Measurements from ENCODE around the gene SCLY. TPM values are rescaled to one million over a fixed set of nuclear protein-coding genes. Genes with fewer than 3 reads are reported as not detected.

Gene SCLY
- total RNA-seq, 3 donors from 2014 or later = 11.2 to 19.8 (median 19.5) TPM

DNA sequence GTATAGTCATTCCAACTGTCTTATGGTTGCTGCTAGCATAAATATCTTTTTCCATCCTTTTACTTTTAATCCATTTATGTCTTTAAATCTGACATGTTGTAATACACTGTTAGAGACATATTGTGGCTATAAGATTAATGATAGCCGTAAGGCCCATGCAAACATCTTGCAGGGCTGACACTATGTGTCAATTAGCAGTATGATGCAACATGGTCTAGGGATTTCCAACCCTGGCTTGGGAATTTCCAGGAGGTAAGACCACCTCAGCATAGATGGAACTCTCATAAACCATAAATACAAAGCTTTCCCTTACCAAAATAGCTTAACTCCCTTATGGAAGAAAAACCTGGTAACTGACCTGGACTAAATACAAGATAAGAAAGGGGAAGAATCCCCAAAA, 16.5 kb downstream of the SCLY start:
- Histone ChIP-seq H3K36me3 (ENCODE audit: low read depth) (no peaks in the 10 kb centered on the region), H3K4me1 (ENCODE audit: low read depth) (no peaks in the 10 kb centered on the region), H3K9me3 (no peaks in the 10 kb centered on the region), H3K4me3 (no peak overlapping the region)
- DNase-seq (no peak), ATAC-seq (no peak)
- intact Hi-C loops (cut with DNase I, micrococcal nuclease) = no loop called here
- TF ChIP-seq, protein P1, sequence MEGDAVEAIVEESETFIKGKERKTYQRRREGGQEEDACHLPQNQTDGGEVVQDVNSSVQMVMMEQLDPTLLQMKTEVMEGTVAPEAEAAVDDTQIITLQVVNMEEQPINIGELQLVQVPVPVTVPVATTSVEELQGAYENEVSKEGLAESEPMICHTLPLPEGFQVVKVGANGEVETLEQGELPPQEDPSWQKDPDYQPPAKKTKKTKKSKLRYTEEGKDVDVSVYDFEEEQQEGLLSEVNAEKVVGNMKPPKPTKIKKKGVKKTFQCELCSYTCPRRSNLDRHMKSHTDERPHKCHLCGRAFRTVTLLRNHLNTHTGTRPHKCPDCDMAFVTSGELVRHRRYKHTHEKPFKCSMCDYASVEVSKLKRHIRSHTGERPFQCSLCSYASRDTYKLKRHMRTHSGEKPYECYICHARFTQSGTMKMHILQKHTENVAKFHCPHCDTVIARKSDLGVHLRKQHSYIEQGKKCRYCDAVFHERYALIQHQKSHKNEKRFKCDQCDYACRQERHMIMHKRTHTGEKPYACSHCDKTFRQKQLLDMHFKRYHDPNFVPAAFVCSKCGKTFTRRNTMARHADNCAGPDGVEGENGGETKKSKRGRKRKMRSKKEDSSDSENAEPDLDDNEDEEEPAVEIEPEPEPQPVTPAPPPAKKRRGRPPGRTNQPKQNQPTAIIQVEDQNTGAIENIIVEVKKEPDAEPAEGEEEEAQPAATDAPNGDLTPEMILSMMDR (IDR thresholded peaks at IDR 0.05) = no peak

DNA sequence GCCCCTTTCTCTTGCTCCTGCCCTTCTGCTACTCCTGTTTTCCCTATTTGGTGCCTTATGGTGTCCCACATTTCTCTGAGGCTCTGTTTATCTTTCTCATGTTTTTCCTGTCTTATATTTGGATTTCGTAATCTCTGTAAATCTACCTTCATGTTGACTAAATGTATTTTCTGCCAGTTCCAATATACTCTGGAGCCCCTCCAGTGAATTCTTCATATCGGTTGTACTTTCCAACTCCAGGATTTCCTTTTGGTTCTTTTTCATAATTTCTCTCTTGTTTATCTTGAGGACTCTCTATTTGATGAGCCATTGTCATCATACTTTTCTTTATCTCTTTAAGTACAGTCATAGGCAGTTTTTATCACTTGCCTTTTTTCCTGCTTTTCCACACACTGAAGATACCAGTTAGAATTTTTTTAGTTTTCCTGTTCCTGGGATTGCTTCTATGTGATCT, 19.1 kb downstream of the SCLY start:
- intact Hi-C loops (cut with DNase I, micrococcal nuclease) = no loop called here
- TF ChIP-seq, protein P1 (IDR thresholded peaks at IDR 0.05) = no peak
- Histone ChIP-seq H3K9me3 (no peaks in the 10 kb centered on the region), H3K36me3 (ENCODE audit: low read depth) (no peaks in the 10 kb centered on the region), H3K4me1 (ENCODE audit: low read depth) (no peaks in the 10 kb centered on the region), H3K4me3 (no peak overlapping the region)
- DNase-seq (no peak), ATAC-seq (no peak)

DNA sequence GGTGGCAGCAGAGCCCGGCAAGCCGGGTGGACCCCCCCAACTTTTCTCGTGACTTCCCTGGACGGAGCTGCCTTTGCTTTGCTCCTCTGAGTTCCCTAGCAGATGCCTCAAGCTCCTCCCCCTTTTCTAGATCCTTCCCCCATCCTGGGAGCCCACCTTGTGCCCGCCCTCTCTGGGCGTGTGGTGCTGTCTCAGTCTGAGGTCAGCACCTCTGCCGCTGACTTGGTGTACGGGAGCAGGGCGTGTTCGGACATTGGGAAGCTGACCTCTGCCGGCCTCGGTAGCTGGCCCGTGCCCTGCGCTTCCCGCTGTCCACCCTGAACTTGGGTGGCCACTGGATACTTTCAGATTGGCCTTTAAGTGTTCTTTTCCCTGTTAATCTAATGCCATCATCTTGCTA, 19.7 kb downstream of the SCLY start:
- H3K36me3 ChIP-seq (ENCODE audit: low read depth) = no peaks in the 10 kb centered on the region
- TF ChIP-seq, protein P1 (IDR thresholded peaks at IDR 0.05) = no peak
- H3K4me3 ChIP-seq = no peak overlapping the region
- no peaks in the 10 kb centered on the region for H3K4me1 ChIP-seq (ENCODE audit: low read depth)
- intact Hi-C loops (cut with DNase I, micrococcal nuclease) = no loop called here
- ATAC-seq (no peak), DNase-seq (no peak)
- H3K9me3 ChIP-seq = no peaks in the 10 kb centered on the region

DNA sequence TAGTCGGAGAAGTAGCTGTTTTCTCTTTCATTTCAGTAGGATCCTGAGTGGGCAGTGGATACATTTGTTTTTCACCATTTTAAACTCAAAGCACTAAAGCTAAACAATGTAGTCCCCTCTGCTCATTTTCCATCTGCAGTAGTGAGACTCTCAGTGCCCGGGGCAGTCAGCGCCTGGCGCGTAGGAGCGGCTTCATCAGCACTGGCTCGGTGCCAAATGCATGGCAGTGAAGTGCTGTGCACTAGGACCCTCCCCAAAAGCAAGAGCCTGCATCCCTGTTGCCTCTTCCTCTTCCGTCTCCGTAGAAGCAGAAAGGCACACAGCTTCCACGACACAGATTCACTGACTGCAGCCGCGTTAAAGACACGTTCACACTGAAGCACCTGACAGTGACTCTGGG, 20.3 kb downstream of the SCLY start:
- TF ChIP-seq, protein P1 (IDR thresholded peaks at IDR 0.05) = no peak
- Histone ChIP-seq H3K4me3 (no peak overlapping the region), H3K36me3 (ENCODE audit: low read depth) (no peaks in the 10 kb centered on the region), H3K4me1 (ENCODE audit: low read depth) (no peaks in the 10 kb centered on the region), H3K9me3 (no peaks in the 10 kb centered on the region)
- intact Hi-C loops (cut with DNase I, micrococcal nuclease) = no loop called here
- no peak for DNase-seq
- ATAC-seq = no peak

DNA sequence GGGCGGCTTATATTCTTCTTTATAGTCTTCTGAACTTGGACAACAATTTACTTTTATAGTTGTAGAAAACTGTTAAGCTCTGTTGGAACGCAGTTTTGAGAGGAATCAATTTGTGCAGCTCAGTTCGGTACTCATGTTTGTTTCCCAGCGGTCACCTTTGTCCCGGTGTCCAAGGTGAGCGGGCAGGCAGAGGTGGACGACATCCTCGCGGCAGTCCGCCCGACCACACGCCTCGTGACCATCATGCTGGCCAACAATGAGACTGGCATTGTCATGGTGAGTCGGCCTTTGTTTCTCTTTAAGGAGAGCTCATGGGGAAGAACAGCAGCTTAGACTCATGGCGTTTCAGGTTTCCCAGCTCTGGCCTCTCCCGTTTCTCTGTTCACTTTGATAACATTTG, 20.8 kb downstream of the SCLY start:
- no peak for DNase-seq
- TF ChIP-seq, protein P1 (IDR thresholded peaks at IDR 0.05) = no peak

DNA sequence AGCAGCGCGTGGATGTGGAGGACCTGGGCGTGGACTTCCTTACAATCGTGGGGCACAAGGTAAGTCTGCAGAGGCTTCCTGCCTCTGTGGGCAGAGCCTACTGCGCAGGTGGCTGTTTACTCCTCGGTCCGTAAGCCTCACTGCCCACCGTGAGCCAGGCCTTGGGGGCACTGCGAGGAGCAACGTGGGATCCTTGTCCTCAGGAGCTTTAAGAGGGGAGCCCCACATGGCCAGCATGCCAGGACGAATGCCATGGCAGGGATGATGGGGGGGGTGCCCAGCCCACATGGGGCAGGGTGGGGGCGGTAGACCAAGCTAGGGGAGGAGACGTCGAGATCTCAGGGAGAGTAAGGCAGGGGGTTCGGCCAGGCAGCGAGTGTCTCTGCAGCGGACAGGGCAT, 21.4 kb downstream of the SCLY start:
- intact Hi-C loops (cut with DNase I, micrococcal nuclease) = no loop called here
- TF ChIP-seq, protein P1 (IDR thresholded peaks at IDR 0.05) = no peak
- no peak for ATAC-seq
- no peaks in the 10 kb centered on the region for H3K36me3 ChIP-seq (ENCODE audit: low read depth)
- no peaks in the 10 kb centered on the region for H3K9me3 ChIP-seq
- no peak for DNase-seq
- H3K4me3 ChIP-seq = no peak overlapping the region
- H3K4me1 ChIP-seq (ENCODE audit: low read depth) = no peaks in the 10 kb centered on the region

More for the DNA sequence above, 20.8 kb downstream of the SCLY start:
- intact Hi-C loops (cut with DNase I, micrococcal nuclease) = no loop called here
- no peaks in the 10 kb centered on the region for H3K9me3 ChIP-seq
- H3K4me3 ChIP-seq = no peak overlapping the region
- H3K36me3 ChIP-seq (ENCODE audit: low read depth) = no peaks in the 10 kb centered on the region
- no peaks in the 10 kb centered on the region for H3K4me1 ChIP-seq (ENCODE audit: low read depth)
- ATAC-seq = no peak
